ENCODE results near the gene PLXDC2.
"Not testable (repeated sequence)": the region's sequence is repeated elsewhere in the genome, so short reads cannot be mapped to it uniquely, and the experiment has no call there.

PLXDC2 gene

GRCh38 chr10:19986591-19986990 lies 170.4 kb downstream of the PLXDC2 start:
- no peak for DNase-seq

DNA sequence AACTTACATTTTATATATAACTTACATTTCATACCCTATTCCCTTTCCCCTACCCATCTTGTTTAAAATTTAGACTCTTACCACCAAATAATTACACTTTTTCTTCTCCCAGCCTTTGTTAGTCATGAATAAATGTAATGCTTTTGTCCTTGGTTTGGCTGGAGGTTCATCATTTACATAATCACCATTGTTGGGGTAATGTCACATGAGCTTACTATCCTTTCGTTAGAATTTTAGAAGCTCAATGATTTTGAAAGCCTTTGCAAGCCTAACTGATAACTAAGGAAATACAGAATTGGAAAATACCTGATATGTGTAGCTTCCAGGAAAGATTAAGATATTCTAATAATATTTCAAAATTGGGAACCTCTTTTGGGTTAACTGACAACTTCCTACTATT lies 171.7 kb downstream of the PLXDC2 start:
- no peak for DNase-seq

DNA sequence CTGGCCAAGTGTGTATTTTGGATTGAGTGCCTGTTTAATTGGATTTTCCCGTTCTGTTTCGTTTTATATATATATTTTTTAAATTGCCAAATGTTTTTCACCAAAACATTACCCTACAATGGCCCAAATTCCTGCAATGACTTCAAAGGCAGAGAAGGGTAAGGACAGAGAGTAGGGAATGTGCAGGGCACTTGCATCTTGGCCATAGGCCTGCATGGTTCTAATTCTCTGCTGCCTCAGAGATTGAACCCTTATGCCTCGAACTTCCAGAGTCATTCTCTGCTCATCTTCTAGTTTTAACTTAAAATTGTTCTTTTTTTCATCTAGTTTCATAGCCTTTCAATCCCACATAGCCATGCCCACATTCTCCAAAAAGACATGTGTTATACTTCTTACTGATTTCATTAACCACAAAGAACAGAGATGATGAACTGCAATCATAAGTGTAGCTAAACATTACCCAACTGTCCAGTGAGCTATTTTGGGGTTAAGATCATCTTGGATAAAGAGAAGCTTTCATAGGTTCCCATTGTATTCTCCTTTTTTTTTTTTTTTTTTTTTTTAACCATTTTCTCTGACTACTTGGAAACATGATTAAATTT lies 177.6 kb downstream of the PLXDC2 start:
- no peak for DNase-seq

- no peak for DNase-seq
Observed at GRCh38 chr10:19998482-19998881, 182.2 kb downstream of the PLXDC2 start.

DNA sequence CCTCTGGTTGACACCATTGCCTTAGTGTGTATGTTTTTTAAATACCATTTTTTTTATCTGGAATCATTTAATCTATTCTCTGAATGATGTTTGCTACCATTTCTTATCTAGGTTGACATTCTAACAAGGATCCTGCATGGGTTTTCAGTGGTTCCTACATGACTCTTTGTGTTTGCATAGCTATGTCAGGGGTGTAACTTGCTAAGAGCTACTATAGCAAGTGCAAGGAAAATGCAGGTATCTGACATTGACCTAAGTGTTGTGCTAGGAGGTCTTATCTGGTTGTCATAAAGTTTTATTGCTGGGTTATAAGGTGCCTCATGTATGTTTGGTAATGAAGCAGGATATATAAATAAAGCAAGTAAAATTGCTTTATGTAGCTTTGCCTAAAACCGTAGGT lies 183.2 kb downstream of the PLXDC2 start:
- no peak for DNase-seq

GRCh38 chr10:20002026-20002425 lies 185.8 kb downstream of the PLXDC2 start:
- DNase-seq = not testable (repeated sequence)

DNA sequence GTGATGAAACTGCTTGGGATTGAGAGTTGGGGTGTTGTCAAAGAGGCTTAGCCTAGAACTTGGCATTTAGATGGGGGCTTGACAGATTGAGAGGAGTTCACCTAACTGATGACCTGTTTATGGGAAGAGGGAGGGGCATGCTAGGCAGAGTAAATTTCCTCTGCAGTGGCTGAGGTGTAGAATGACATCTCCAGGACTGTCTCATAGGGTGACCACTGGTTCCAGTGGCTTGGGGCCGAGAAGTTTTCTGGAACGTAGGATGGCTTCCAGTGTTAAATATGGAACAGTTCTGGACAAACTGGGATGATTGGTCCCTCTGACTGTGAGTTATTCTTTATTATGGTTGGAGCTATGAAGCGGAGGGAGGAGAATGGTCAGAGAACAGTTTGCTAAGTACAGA lies 186.4 kb downstream of the PLXDC2 start:
- DNase-seq = no peak

DNA sequence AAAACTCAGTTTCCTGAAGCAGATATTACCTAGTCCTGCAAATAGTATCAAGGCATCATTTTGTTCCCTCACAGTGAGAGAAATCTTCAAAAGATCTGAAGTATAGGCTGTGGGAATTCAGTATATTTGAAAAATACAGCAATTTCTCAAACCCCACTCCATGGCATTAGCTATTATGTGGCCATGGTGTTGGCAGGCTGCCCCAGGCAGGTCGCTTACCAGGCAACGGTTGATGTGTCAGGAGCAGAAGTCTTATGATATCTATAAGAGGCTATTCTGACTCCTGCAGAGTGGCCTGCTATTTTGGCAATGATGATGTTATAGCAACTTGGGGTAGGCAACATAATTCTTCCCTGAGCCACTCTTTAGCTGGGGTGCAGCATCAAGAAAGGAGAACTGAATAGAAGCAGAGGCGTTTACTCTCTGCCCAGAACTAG lies 187.9 kb downstream of the PLXDC2 start:
- DNase-seq = no peak

DNA sequence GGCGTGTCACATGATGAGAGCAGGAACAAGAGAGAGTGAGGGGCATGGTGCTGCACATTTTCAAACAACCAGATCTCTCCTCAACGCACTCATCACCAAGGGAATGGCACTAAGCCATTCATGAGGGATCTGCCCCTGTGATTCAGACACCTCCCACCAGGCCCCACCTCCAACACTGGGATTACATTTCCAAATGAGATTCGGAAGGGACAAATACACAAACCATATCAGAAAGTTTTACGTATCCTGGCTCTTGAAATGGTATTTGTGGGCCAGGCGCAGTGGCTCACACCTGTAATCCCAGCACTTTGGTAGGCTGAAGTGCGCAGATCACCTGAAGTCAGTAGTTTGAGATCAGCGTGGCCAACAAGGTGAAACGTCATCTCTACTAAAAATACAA lies 189.4 kb downstream of the PLXDC2 start:
- no peak for DNase-seq

GRCh38 chr10:20006169-20006870 lies 190.1 kb downstream of the PLXDC2 start:
- DNase-seq = no peak

GRCh38 chr10:20007426-20007825 lies 191.2 kb downstream of the PLXDC2 start:
- no peak for DNase-seq

GRCh38 chr10:20013991-20014750 lies 197.9 kb downstream of the PLXDC2 start:
- no peak for DNase-seq

GRCh38 chr10:20017961-20018360 lies 201.7 kb downstream of the PLXDC2 start:
- no peak for DNase-seq

DNA sequence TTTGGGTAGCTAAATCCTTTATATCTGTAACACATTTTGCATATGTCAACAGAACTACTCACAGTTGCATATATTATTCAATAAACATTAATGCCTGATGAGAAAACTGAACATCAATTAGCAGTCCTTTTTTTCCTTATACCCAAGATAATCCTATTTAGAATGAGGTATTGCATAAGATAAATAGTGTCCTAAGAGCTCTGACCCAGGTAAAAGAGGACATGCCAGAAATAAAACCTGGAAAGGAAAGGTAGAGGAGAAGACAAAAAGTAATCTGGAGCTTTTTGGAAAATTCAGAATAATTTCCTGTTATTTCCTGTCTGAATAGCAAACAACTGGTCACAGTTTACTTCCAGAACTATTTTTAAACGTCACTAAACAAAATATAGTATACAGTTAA lies 204.4 kb downstream of the PLXDC2 start:
- DNase-seq = no peak

DNA sequence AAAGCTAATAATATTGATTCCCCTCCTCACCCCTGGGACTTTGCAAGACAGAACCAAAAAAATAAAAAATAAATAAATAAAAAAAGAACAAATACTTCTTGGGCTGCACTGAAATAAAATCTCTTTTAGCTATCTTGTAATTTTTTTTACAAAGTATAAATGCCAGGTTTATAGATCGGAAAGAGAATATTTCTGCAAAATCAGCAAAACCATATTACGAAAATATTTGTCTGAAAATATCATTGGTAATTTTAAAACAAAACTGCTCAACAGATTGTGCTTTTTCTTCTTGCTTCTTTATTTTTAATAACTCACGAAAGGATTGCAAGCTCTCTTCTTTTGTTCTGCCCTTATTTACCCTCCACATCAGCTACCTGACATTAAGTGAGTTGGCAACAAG lies 213.3 kb downstream of the PLXDC2 start:
- no peak for DNase-seq

DNA sequence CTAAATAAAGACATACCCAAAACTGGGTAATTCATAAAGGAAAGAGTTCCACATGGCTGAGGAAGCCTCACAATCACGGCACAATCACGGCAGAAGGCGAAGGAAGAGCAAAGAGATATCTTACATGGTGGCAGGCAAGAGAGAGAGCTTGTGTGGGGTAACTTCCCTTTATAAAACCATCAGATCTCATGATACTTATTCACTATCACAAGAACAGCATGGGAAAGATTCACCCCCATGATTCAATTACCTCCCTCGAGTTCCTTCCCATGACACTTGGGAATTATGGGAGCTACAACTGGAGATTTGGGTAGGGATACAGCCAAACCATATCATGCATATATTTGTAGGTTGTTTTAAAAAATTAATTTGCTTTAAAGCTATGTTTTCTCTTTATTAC lies 217.2 kb downstream of the PLXDC2 start:
- no peak for DNase-seq

- no peak for DNase-seq
Observed at GRCh38 chr10:20034732-20035131, 218.5 kb downstream of the PLXDC2 start.

GRCh38 chr10:20040012-20040411 lies 223.8 kb downstream of the PLXDC2 start:
- DNase-seq = no peak

DNA sequence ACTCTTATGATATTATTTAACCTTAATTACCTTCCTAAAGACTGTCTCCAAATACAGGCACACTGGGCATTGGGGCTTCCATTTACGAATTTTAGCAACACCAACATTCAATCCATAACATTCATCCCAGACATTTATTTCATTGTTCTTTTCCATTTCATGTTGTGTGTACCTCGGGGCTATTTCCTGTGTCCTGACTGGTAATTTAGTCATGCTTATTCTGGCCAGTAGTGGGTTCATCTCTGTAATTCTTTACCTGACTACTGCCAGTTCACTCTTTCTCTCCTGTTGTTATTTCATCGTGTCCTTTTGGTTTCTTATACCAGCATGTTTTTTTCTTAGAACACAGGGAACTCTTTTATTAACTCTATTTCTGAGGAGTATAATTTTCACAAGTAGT lies 225.7 kb downstream of the PLXDC2 start:
- no peak for DNase-seq

DNA sequence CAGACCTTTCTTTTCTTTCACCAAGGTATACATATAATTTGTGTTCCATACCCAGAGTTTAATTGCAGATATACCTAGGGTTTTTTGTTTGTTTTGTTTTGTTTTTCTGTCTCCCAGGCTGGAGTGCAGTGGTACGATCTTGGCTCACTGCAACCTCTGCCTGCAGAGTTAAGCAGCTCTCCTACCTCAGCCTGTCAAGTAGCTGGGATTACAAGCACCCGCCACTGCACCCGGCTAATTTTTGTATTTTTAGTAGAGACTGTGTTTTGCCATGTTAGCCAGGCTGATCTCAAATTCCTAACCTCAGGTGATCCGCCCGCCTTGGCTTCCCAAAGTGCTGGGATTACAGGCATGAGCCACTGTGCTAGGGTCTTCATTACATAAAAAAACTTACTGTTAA lies 228.9 kb downstream of the PLXDC2 start:
- not testable (repeated sequence) for DNase-seq

- DNase-seq = no peak
Observed at GRCh38 chr10:20048161-20048560, 231.9 kb downstream of the PLXDC2 start.

GRCh38 chr10:20058135-20058534 lies 241.9 kb downstream of the PLXDC2 start:
- no peak for DNase-seq

DNA sequence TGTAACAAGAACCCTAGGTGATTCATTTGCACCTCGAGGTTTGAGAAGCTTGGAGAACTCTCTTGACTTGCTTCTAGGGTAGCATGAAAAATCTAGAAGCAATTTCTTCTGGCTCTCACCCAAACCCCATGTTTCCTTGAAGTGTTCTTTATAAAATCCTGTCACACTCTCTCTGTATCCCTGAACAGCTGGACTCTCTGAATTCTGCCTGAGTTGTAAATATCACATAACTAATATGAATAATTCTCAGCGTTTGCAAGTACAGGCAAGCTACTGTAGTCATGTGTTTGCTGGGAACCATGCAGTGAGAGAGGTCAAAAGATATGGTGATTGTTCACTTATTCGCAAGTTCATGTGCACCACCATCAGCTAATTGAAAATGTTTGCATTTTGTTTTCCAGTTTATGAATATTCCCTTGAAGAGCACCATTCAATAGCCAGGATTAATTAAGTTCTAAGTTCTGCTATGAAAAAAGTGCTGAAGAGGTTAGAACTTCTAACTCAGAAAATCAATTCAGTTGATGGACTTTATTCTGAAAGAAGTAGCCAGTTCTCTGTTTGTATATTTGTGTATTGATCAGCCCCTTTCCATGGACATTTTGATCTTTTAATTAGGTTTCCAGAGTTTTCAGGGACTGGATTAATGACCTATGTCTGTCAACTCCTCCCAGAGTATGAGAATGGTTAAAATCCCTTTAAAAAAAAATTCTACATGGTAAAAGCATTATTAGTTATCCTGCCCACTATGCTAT lies 243.0 kb downstream of the PLXDC2 start:
- DNase-seq = no peak
